NCI-H524 treated with DMSO at 0.1 percent for 48 hours (cell line): ENCODE data around the gene IMMP2L.

Experiments
- DNase-seq: peaks from one replicate; lab custom pipeline; 2025; lab: John Stamatoyannopoulos, UW

IMMP2L gene

DNA sequence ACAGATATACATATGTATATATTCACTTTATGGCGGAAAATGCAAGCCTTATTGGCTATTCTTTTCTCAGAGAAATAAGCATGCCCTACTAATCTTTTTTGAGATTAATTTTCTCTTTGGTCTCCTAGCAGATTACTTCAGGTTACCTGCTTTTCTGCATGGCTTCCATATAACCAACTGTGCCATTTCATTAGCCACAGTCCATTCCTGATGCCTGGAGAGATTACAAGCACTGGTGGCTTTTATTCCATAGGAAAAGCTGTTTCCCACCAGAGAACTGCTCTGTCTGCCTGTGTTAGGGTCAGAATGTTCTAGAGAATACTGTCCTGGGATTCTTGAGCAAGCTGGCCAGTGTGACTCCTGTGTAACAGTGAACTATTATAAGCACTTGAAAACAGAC lies 411.6 kb downstream of the IMMP2L start:
- DNase-seq: no peak

DNA sequence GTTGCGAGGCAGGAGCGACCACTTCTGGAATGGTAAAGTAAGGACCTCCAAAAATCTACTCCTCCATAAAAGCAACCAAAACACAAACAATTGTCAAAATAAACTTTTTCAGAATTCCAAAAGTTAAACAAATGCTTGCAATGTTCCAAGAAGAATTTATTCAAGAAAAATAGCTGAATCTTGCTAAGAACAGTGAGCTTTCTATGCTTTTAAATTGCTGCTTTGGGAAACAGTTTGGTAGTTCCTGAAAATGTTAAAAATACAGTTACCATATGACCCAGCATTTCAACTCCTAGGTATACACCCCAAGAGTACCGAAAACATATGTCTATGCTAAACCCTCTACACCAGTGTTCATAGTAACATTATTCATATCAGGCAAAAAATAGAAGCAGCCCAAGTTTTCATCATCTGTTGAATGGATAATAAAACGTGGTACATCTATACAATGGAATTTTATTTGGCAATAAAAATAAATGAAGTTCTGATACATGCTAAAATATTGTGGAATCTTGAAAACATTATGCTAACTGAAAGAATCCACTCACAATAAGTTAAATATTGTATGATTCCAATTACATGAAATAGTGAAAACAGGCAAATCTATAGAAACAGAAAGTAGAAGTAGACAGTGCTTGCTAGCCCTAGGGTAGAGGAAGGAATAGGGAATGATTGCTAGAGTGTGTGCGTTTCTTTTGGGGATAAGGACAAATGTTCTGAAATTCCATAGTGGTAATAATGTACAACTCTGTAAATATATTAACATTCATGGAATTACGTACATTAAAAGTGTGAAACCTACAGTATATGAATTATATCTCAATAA lies 414.4 kb downstream of the IMMP2L start:
- DNase-seq: no peak

DNA sequence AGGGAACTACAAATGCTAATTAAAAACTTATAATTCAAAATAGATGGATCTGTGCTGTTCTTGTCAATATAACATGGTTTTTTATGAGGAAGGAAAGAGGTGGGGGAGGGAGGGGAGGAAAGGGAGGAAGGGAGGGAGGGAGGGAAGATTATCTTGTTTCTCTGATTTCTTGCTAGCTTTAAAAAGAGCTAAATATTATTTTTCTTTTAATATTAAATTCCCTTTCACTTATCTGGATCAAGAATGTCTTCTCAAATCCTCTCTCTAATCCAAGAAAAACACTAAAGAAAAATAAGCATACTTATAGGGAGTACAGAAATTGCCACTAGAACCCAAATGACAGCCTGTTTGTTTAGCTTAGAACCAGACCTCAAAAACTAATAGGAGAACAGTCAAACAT lies 416.2 kb downstream of the IMMP2L start:
- no peak for DNase-seq

DNA sequence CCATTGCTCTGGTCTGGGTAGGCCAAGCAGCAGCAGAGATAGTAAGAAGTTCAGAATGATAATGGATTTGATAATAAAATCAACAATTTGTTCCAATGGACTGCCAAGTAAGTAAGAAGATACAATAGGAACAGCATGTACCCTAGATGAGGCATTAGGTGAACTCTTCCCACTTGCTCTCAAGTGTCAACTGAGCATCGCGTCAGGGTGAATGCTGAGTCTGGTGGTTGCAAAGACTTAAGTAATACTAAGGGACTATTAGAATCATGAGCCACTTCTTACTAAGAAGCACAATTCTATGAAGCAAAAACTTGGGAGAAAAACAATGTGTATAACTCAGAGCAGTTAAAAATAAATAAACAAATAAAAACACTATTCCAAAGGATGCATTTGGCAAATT lies 416.8 kb downstream of the IMMP2L start:
- DNase-seq: no peak

DNA sequence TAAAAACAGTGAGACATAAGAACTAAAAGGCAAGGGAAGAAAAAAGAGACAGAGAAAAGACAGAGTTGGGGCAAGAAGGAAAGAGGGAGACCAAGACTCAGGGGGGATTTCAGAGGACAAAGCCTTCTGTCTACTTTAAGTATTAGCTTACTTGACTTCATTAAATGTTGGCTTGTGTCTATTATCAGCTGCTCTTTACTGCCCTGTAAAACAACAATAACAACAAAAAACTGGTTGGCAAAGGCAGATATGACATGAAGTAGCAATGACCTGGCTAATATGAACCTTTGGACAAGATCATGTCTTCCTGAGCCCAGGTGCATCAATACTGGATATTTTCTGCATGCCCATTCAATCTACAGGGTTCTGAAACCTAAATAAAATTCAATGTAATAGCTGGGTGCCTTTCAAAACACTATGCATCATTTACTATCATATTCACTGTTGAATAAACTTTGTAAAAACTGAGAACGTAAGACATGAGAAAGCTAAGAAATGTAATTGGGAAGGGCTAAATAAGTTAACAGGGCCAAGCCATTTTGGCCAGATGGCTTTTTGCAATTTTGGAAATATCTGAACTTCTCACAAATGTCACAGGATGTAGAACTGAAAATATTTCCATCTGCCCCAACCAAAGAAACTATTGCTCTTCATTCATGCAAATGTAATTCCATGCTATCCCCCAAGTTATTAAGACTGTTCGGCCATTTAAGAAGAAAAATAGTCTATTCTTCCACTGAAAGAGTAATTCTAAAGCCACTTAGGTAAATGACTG lies 422.0 kb downstream of the IMMP2L start:
- no peak for DNase-seq

DNA sequence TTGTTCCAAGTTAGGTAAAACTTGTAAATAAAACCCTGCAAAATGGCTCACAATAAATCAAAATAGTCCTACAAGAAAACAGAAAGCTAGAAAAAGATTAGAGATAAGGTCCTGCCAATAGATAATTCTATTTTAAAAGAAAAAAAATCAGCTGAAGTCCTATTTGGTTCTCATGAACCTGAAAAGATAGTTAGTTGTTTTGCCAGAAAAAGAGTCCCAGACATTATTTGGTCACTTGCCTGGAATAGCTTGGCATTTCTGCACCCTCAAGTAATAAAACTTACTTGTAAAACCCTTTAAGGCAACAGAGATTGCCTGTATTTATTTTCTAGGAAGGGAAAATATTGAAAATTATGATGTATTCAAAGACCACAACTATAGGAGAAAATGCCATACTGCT lies 423.7 kb downstream of the IMMP2L start:
- DNase-seq: no peak

DNA sequence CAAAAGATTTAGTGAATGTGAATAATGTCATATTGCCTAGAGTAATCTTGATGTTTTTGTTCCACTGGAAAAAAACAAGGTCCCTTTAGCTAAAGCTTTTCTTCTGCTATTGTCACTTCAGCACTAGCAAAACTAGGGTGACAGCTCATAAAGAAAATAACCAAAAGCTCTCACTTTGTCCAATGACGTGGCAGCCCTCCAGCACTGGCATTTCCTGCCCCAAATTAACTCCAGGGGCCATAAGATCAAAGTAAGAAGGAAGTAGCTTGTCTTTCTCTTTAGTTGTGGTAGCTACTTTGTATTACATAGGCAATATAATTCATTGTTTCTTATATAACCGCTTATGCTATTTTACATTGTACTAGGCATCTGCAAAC lies 424.1 kb downstream of the IMMP2L start:
- no peak for DNase-seq

DNA sequence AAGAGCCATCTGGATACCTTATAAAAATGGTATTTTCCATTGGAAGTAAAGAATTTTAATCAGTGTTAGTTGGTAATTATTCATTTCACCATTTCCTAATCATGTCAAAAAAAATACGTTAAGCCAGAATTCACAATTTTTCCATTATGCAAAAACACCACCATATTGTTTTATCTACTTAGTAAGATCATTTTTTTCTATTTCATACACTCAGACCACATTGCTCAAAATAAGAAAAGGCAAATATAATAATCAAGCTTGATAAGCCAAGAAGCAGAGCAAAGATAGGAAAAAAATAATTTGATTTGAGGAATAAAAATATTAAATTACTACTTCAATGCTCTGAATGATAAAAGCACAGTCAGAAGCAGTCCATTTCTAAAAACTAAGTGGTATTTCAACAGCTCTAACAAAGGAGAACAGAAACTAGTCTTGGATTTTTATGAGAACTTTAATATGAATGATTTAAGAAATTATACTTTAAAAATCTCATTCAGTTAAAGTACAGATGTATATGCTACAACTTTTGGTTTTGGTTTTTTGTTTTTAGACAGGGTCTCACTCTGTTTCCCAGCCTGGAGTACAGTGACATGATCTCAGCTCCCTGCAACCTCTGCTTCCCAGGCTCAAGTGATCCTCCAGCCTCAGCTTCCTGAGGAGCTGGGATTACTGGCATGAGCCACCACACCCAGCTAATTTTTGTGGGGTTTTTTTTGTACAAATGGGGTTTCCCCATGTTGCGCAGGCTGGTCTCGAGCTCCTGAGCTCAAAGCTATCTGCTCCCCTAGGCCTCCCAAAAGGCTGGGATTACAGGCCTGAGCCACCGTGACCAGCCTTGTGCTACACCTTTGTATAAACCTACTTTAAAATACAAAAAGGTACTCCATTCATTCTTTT lies 424.7 kb downstream of the IMMP2L start:
- no peak for DNase-seq

DNA sequence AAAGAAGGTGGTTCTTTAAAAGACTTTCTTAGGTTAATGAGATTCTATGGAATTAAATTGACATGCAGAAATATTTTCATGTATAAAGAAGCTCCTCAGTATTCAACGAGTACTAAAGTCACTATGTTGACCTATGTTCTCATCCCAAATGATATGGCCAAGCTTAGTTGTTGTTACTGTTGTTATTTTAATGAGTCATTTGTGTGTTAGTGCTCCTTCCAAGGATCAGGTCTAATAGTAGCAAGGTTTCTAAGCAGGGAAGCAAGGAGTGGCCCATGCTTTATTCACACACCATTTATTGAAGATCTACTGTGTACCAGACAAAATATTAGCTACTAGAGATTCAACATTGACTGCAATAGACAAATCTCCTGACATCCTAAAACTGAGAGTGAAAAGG lies 429.5 kb downstream of the IMMP2L start:
- no peak for DNase-seq

DNA sequence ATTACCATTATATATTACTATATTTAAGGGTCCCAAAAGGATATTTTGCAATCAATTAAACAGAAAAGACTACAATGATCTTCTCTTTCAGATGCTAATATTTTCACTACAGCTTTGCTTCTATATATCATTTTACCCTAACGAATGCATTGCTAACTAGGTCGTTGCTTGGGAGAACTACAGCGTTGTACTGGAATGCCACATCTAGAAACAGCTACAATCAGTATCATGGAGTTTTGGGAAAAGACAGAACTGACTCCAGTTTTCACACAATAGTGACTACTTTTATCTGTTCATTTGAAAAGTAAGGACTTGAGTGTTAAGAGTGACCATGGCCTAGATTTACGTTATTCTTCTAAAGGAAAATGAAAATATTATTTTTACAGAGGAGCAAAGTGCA lies 432.9 kb downstream of the IMMP2L start:
- DNase-seq: no peak

DNA sequence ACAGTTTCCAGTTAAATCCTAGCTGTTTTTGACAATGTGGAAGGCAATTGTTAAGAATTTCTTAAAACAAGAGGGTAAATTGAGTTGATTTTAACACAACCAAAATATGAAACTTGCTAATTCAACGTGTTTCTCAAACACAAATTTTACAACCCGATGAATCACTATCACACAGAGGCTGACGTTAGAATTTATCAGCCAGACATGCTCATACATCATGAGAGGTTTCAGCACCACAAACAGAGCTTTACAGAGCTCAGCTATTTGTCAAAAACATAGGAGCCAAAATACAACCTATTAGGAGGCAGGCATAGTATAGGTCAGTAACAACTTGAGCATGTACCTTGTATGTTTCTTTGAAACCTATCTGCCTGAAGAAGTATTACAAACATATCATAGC lies 435.3 kb downstream of the IMMP2L start:
- no peak for DNase-seq

DNA sequence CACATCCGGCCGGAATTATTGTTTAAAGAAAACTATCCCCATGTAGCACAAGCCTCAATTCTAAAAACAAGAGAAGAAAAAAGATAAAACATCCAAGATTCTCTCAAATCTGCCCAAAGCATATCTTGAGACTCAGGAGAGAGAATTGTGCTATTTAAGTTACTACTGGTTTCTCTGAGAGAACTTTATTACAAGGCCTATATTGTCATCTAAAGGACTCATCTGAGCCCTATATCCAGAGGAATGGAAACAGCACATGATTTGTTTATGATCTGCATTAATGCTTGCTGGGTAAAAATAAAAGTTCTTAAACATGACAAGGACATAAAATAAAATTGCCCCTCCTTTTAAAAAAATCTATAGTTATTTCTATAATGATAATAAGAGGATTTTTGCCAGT lies 446.3 kb downstream of the IMMP2L start:
- no peak for DNase-seq

DNA sequence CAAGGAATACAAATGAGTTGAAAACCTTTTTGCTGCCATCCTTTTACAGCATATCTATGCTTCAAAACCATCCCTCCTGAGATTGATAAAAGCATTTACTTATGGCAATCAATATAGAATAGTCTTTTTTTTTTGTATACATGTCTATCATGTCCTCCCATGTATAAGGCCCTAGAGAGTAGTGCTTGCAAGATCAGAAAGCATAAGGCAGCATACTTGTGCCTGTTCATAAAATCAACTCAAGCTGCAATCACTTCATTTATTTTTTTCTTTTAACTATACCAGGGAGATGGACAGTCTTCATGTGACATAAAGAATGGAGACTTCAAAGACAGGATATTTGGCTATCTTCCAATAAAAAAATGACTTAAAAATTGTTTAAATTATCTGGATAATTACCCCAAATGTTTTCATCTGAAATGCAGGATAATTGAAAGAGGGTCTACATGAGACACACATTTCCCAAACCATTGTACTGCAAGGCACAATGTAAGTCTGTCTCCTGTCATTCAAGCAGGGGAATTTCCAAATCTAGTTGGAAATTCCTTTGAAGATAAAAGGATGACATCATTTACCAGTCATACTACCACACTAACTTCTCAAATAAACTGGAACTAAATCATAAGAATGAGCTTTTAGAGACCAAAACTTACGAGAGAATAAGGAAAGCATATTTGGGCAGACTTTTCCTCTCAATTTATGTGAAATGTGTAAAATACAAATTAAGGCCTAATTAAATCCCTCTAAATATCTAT lies 448.9 kb downstream of the IMMP2L start:
- no peak for DNase-seq

DNA sequence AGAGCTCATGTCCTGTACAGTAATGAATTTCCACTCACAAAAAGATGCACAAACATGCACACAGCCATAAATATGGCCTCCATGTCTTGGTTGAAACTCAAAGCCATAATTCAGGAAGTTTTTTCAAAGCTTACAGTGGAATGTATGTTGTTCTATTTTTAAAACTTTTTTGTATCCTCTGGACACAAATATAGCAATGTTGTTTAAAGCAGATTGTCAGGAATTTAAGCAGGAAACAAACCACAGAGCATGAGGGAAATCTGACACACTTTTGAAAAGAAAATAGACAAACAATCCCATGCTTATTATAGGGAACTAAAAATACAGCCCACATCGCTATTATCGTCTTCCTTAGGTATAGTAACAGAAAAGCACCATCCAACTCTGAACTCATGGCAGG lies 449.9 kb downstream of the IMMP2L start:
- no peak for DNase-seq

DNA sequence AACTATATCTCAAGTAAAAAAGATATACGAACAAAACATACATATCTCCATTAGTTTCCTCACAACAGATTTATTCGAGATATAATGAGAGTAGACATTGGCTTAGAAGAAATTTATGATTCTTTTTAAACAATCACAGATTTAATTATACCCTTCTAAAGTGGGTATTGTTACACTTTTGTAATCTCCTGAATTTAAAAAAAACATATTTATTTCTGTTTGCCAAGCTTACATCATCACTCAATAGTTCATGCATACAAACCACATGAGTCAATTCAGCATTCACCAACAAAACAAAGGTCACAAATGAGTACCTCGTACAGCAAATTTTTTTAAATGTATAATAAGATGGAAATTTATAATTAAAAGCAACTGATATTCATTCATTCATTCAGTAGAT lies 453.8 kb downstream of the IMMP2L start:
- DNase-seq: no peak

DNA sequence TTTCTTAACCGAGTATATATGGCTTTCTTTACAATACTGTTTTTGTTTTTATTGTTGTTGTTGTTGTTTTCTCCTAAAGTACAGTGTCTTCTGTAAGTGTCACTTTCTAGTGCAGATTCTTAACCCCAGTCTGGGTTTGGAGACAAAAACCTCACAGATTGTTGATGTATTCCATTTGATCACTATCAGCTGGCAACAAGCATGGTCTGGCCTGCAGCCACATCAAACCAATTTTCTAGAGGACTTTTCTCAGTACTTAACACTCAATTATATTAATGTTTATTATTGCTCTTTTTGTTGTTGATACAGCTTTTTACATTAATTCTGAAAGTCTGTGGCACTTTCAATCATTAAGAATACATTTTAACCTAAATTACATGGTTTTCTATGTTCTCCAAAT lies 454.3 kb downstream of the IMMP2L start:
- DNase-seq: no peak

DNA sequence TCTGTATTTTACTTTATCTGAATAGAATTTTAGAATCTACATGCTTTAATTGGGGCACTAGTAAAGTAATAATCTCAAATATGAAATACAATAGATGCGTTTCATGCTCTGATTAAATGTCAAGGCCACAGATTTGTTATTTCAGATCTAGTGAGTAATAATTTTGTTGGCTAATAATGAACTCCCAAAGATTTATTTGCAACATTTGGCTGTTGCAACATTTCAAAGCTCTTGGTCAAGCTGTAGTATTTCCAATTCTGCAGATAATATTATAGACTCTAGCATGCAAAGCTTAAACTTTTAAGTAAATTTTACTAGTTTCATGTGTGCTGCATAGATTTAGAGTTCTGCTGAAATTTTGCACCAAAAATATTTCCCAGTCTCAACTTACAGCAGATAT lies 454.7 kb downstream of the IMMP2L start:
- no peak for DNase-seq

DNA sequence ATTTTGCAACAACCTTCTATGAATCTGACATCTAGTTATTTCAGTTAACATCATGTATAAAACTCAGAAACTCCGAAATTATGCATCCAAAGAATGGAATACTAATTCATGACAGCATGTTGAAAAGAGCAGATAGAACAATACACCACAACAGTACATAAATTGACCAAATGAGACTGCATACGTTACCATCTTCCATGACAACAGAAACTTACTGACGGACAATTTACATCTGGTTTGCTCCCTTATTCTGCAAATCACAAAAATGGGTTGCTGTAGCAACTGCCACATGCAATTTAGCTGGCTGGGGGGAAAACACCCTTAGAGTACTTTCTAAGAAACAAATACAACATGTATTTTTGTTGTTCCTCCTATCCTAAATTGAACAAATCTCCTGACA lies 457.0 kb downstream of the IMMP2L start:
- DNase-seq: no peak

DNA sequence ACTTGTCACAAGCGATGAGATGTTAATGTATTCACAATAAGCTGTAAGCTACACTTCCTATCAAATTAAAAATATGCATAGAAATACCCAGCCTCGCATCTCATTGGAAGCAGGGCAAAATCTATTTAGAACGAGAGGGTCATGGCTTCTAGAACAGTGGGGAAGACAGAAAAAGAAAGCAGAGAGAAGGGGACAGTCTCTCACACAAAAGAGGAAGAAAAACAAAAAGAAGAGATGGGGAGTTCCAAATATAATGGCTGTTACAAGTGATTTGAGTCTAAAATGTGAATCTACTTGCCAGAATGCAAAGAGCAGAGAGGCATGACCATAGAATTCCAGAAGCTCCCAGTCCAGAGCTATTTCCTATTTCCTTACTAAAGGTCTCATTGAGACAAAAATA lies 457.6 kb downstream of the IMMP2L start:
- DNase-seq: no peak

DNA sequence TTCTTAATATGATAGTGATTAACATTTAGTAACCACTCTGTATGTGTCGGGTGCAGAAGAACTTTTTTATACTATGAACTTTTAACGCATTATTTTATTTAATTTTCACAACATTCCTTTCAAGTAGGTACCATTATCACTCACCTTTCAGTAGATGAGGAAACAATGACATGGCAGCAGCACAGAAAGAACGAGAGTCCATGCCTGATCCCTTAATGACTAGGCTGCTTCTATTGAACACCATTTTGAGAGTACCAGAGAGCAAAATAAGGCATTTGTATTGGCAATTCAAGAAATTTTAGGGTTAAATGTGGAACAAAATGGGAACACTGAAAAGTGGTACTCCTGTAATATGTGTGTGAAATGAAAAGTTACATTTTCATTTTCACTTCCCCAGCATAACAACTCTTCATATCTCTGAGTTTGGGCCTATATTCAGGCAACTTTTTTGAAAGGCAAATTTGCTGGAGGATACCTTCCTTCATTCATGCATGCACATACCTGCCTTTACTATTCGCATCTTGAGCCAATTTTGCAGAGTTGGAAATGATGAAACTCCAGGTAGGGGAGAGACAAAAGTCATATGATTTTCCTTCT lies 458.5 kb downstream of the IMMP2L start:
- no peak for DNase-seq

DNA sequence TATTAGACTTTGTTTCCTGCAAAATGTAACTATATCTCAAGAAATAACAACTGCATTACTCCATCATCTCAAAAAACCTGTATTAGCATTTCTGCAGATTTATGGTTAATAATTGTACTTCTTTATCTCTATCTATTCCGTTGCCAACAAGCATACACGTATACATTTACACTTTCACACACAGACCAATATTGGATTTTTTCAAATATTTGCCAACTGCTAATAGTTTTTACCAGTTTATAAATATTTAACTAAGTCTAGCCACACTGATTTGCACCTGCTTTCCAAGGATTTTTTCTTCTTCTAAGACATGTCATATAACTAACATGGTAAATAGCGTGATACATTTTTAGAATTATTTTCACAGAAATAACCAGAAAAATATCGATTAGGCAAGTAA lies 459.2 kb downstream of the IMMP2L start:
- DNase-seq: no peak
